Stimulated activated CD4-positive, alpha-beta T cell treated with anti-CD3 and anti-CD28 coated beads, Interleukin-12 subunit alpha, Interleukin-12 subunit beta, amount 100 ng/mL, for 48 hours (primary cell): ENCODE data around the gene AATF.

Source experiments
- DNase-seq, 3 donors: peaks; one replicate each; pipeline ENCODE4 v3.0.0-alpha.2; 2020; ENCODE audit warnings: low read depth in 2 of 3, low spot score in 1 of 3

AATF gene

GRCh38 chr17:36940313-36941264 lies 8.2 kb upstream of the AATF start:
- no peak for DNase-seq

- DNase-seq = no peak
Observed at GRCh38 chr17:36941265-36942010, 7.3 kb upstream of the AATF start.

GRCh38 chr17:36942019-36942599 lies 6.6 kb upstream of the AATF start:
- no peak for DNase-seq

- no peak for DNase-seq
Observed at GRCh38 chr17:36942631-36943125, 6.1 kb upstream of the AATF start.

GRCh38 chr17:36943250-36944191 lies 5.2 kb upstream of the AATF start:
- no peak for DNase-seq

GRCh38 chr17:36944553-36944952 lies 4.2 kb upstream of the AATF start:
- DNase-seq = no peak

- DNase-seq = no peak
Observed at GRCh38 chr17:36945140-36945539, 3.6 kb upstream of the AATF start.

GRCh38 chr17:36945959-36946725 lies 2.6 kb upstream of the AATF start:
- DNase-seq = no peak

- DNase-seq = no peak
Observed at GRCh38 chr17:36946726-36947091, 2.0 kb upstream of the AATF start.

GRCh38 chr17:36947922-36948716 lies 635 bp upstream of the AATF start:
- DNase-seq = no peak

- no peak for DNase-seq
Observed at GRCh38 chr17:36949461-36949927, 740 bp downstream of the AATF start.

- no peak for DNase-seq
Observed at GRCh38 chr17:36950027-36950426, 1.3 kb downstream of the AATF start.

GRCh38 chr17:36951084-36951789 lies 2.5 kb downstream of the AATF start:
- no peak for DNase-seq

GRCh38 chr17:36971508-36971907 lies 22.8 kb downstream of the AATF start:
- no peak for DNase-seq

- DNase-seq = no peak
Observed at GRCh38 chr17:36972186-36972700, 23.5 kb downstream of the AATF start.

GRCh38 chr17:36972905-36973304 lies 24.2 kb downstream of the AATF start:
- no peak for DNase-seq

GRCh38 chr17:36975922-36976515 lies 27.3 kb downstream of the AATF start:
- DNase-seq = no peak

- DNase-seq = no peak
Observed at GRCh38 chr17:36977066-36977465, 28.3 kb downstream of the AATF start.
